ENCODE data around the gene BRINP3. TPM values are rescaled to one million over a fixed set of nuclear protein-coding genes. Genes with fewer than 3 reads are reported as not detected.

The BRINP3 gene
- total RNA-seq, 1 donor, result not detected

DNA sequence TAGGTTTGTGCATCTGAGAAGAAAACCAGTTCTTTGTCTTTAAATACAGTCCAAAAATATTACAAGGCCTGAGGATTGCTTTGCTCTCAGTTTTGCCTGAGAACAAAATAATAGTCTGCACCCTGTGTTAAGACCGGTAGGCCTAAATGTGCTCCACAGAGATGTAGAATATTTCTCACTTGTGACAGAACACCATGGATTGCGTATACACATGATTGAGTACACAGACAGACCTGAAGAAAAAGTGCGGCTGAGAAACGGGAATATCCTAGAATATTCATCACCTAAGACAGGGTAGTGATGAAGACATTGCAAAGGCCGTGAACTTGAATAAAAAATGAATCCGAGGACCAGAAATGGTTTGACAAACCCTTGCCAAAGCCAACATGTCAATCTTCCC, 155.4 kb downstream of the BRINP3 start:
- H3K9me3 ChIP-seq (ENCODE audit: low read depth, low read length), result peaks cover 6% of the 10 kb centered on the region
- no peak overlapping the region for H3K4me3 ChIP-seq (ENCODE audit: low read length)
- H3K4me1 ChIP-seq (ENCODE audit: insufficient read depth, low read length), result no peaks in the 10 kb centered on the region
- no peaks in the 10 kb centered on the region for H3K27me3 ChIP-seq (ENCODE audit: insufficient read depth, low read length)

GRCh38 chr1:190320952-190321351, 156.7 kb downstream of the BRINP3 start:
- Histone ChIP-seq H3K9me3 (ENCODE audit: low read depth, low read length) (no peaks in the 10 kb centered on the region), H3K4me3 (ENCODE audit: low read length) (no peak overlapping the region), H3K27me3 (ENCODE audit: insufficient read depth, low read length) (no peaks in the 10 kb centered on the region), H3K4me1 (ENCODE audit: insufficient read depth, low read length) (no peaks in the 10 kb centered on the region)

- Histone ChIP-seq H3K4me1 (ENCODE audit: insufficient read depth, low read length) (no peaks in the 10 kb centered on the region), H3K27me3 (ENCODE audit: insufficient read depth, low read length) (no peaks in the 10 kb centered on the region), H3K9me3 (ENCODE audit: low read depth, low read length) (no peaks in the 10 kb centered on the region), H3K4me3 (ENCODE audit: low read length) (no peak overlapping the region)
These were observed 164.9 kb downstream of the BRINP3 start for GRCh38 chr1:190312763-190313162.

GRCh38 chr1:190303501-190303900, 174.2 kb downstream of the BRINP3 start:
- Histone ChIP-seq H3K9me3 (ENCODE audit: low read depth, low read length) (no peaks in the 10 kb centered on the region), H3K4me1 (ENCODE audit: insufficient read depth, low read length) (no peaks in the 10 kb centered on the region), H3K4me3 (ENCODE audit: low read length) (no peak overlapping the region), H3K27me3 (ENCODE audit: insufficient read depth, low read length) (no peaks in the 10 kb centered on the region)

GRCh38 chr1:190296453-190296852, 181.2 kb downstream of the BRINP3 start:
- Histone ChIP-seq H3K27me3 (ENCODE audit: insufficient read depth, low read length) (no peaks in the 10 kb centered on the region), H3K4me3 (ENCODE audit: low read length) (no peak overlapping the region), H3K4me1 (ENCODE audit: insufficient read depth, low read length) (no peaks in the 10 kb centered on the region), H3K9me3 (ENCODE audit: low read depth, low read length) (no peaks in the 10 kb centered on the region)

DNA sequence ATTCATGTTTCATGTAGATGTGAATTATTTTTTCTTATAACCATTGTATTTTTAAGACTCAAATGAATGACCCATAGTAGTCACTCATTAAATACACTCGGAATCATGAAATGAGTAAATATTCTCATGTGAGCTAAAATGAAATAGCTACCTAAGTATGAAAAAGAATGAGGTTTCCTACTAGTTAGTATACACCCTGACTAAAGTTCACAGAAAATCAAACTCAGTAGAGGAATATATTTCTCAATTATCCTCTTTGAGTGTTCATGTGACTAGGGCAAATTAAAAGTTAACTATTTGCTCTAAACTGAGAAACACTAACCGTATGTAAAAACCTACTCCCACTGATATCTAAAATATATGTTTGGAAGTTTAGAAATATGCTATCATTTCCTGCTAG, 187.8 kb downstream of the BRINP3 start:
- Histone ChIP-seq H3K4me1 (ENCODE audit: insufficient read depth, low read length) (no peaks in the 10 kb centered on the region), H3K9me3 (ENCODE audit: low read depth, low read length) (peaks cover 4% of the 10 kb centered on the region), H3K27me3 (ENCODE audit: insufficient read depth, low read length) (no peaks in the 10 kb centered on the region), H3K4me3 (ENCODE audit: low read length) (no peak overlapping the region)

- Histone ChIP-seq H3K4me3 (ENCODE audit: low read length) (no peak overlapping the region), H3K27me3 (ENCODE audit: insufficient read depth, low read length) (no peaks in the 10 kb centered on the region), H3K4me1 (ENCODE audit: insufficient read depth, low read length) (no peaks in the 10 kb centered on the region), H3K9me3 (ENCODE audit: low read depth, low read length) (peaks cover 4% of the 10 kb centered on the region)
These were observed 191.6 kb downstream of the BRINP3 start for GRCh38 chr1:190286111-190286510.

DNA sequence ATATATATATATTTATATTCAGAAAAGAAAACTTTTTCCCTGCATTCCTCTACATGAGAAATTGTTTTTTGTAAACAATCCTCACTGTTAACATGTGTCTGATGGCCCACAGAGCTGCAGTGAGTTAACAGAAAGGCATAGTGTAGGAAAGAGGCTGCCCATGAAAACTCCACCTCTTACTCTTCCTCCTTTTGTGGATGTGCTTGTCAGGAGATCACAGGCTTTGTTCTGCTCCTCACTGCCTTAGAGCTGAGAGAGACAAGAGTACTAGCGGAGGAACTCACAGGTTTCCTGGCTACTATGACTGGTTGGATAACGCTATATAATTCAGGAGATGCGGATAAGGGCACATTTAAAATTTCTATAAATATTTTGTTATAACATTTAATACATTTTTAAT, 200.6 kb downstream of the BRINP3 start:
- Histone ChIP-seq H3K27me3 (ENCODE audit: insufficient read depth, low read length) (no peaks in the 10 kb centered on the region), H3K9me3 (ENCODE audit: low read depth, low read length) (no peaks in the 10 kb centered on the region), H3K4me1 (ENCODE audit: insufficient read depth, low read length) (no peaks in the 10 kb centered on the region), H3K4me3 (ENCODE audit: low read length) (no peak overlapping the region)

- H3K27me3 ChIP-seq (ENCODE audit: insufficient read depth, low read length), result no peaks in the 10 kb centered on the region
- peaks cover 4% of the 10 kb centered on the region for H3K9me3 ChIP-seq (ENCODE audit: low read depth, low read length)
- H3K4me1 ChIP-seq (ENCODE audit: insufficient read depth, low read length), result no peaks in the 10 kb centered on the region
- H3K4me3 ChIP-seq (ENCODE audit: low read length), result no peak overlapping the region
These were observed 202.9 kb downstream of the BRINP3 start for GRCh38 chr1:190274721-190275120.

- Histone ChIP-seq H3K4me1 (ENCODE audit: insufficient read depth, low read length) (no peaks in the 10 kb centered on the region), H3K4me3 (ENCODE audit: low read length) (no peak overlapping the region), H3K9me3 (ENCODE audit: low read depth, low read length) (peaks cover 4% of the 10 kb centered on the region), H3K27me3 (ENCODE audit: insufficient read depth, low read length) (no peaks in the 10 kb centered on the region)
These were observed 204.5 kb downstream of the BRINP3 start for GRCh38 chr1:190273161-190273560.

- no peaks in the 10 kb centered on the region for H3K4me1 ChIP-seq (ENCODE audit: insufficient read depth, low read length)
- H3K9me3 ChIP-seq (ENCODE audit: low read depth, low read length), result no peaks in the 10 kb centered on the region
- no peaks in the 10 kb centered on the region for H3K27me3 ChIP-seq (ENCODE audit: insufficient read depth, low read length)
- H3K4me3 ChIP-seq (ENCODE audit: low read length), result no peak overlapping the region
These were observed 215.1 kb downstream of the BRINP3 start for GRCh38 chr1:190262538-190262937.

DNA sequence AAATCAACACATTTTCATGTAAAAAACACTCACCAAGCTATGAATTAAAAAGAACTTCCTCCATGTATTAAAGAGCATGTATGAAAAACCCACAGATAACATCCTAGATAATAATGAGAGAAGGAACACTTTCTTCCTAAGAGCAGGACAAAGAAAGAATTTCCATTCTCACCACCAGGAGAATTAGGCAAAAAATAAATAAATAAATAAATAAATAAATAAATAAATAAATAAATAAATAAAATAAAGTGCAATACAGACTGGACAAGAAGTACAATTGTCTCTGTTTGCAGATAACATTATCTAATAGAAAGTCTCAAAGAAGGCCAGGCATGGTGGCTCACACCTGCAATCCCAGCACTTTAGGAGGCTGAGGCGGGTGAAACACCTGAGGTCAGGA, 218.2 kb downstream of the BRINP3 start:
- no peaks in the 10 kb centered on the region for H3K9me3 ChIP-seq (ENCODE audit: low read depth, low read length)

DNA sequence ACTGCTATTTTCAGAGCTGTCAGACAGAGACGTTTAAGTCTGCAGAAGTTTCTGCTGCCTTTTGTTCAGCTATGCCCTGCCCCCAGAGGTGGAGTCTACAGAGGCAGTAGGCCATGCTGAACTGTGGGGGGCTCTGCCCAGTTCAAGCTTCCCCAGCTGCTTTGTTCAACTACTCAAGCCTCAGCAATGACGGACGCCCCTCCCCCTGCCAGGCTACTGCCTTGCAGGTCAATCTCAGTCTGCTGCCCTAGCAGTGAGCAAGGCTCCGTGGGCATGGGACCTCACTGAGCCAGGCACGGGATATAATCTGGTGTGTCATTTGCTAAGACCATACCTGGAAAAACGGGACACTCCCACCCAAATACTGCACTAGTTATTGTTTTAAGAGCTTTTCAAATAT, 219.7 kb downstream of the BRINP3 start:
- Histone ChIP-seq H3K4me1 (ENCODE audit: insufficient read depth, low read length) (no peaks in the 10 kb centered on the region), H3K4me3 (ENCODE audit: low read length) (no peak overlapping the region), H3K9me3 (ENCODE audit: low read depth, low read length) (no peaks in the 10 kb centered on the region), H3K27me3 (ENCODE audit: insufficient read depth, low read length) (no peaks in the 10 kb centered on the region)

More for the DNA sequence above, 218.2 kb downstream of the BRINP3 start:
- Histone ChIP-seq H3K27me3 (ENCODE audit: insufficient read depth, low read length) (no peaks in the 10 kb centered on the region), H3K4me3 (ENCODE audit: low read length) (no peak overlapping the region), H3K4me1 (ENCODE audit: insufficient read depth, low read length) (no peaks in the 10 kb centered on the region)

DNA sequence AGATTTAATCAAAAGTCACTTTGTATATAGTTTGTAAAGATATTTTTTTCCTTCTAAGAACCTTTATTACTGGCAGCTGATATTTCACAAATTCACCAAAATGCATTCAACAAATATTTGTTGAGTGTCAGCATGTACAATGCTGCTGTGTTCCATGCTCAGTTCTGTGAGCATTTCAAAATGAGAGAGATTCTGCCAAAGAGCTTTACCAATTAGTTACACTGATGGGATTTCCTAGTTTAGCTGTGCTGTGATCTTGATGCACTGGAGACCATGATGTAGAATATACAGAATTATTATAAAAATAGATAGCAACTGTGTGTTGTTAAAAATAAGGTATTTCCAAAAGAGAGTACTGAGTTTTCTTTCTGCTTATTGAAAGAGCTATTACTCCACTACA, 225.6 kb downstream of the BRINP3 start:
- Histone ChIP-seq H3K4me1 (ENCODE audit: insufficient read depth, low read length) (no peaks in the 10 kb centered on the region), H3K27me3 (ENCODE audit: insufficient read depth, low read length) (no peaks in the 10 kb centered on the region), H3K9me3 (ENCODE audit: low read depth, low read length) (no peaks in the 10 kb centered on the region)

DNA sequence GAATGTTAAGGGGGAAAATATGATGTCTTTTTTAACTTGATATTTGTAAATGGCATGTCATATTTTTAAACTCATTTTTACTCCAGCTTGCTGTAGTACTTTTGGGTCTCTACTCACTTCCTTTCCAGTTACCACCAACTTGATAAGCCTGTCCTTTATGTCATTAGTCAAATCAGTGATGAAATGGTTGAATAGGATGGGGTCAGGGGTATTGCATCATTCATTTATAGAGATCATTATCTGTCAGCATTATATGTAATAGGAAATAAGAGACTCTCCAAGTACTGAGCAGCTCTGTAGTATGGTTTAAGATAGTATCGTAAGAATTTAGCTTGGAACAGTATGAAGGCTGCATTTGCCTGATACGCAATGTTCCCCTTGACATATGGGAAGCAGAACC, 227.3 kb downstream of the BRINP3 start:
- H3K27me3 ChIP-seq (ENCODE audit: insufficient read depth, low read length), result no peaks in the 10 kb centered on the region
- no peak overlapping the region for H3K4me3 ChIP-seq (ENCODE audit: low read length)
- H3K9me3 ChIP-seq (ENCODE audit: low read depth, low read length), result no peaks in the 10 kb centered on the region
- no peaks in the 10 kb centered on the region for H3K4me1 ChIP-seq (ENCODE audit: insufficient read depth, low read length)

More for the DNA sequence above, 225.6 kb downstream of the BRINP3 start:
- no peak overlapping the region for H3K4me3 ChIP-seq (ENCODE audit: low read length)

- Histone ChIP-seq H3K9me3 (ENCODE audit: low read depth, low read length) (peaks cover 8% of the 10 kb centered on the region), H3K4me3 (ENCODE audit: low read length) (no peak overlapping the region), H3K27me3 (ENCODE audit: insufficient read depth, low read length) (no peaks in the 10 kb centered on the region), H3K4me1 (ENCODE audit: insufficient read depth, low read length) (no peaks in the 10 kb centered on the region)
These were observed 233.3 kb downstream of the BRINP3 start for GRCh38 chr1:190244406-190244805.

- H3K4me3 ChIP-seq (ENCODE audit: low read length), result no peak overlapping the region
- H3K27me3 ChIP-seq (ENCODE audit: insufficient read depth, low read length), result no peaks in the 10 kb centered on the region
- H3K9me3 ChIP-seq (ENCODE audit: low read depth, low read length), result peaks cover 8% of the 10 kb centered on the region
- no peaks in the 10 kb centered on the region for H3K4me1 ChIP-seq (ENCODE audit: insufficient read depth, low read length)
These were observed 234.6 kb downstream of the BRINP3 start for GRCh38 chr1:190243056-190243455.
